Mammary epithelial cell (primary cell): ENCODE results near the gene CEP20.

ENCODE experiments used
- CTCF ChIP-seq, 2 donors: IDR thresholded peaks in 1 of 2; conservative IDR thresholded peaks in 1 of 2; 2 replicates each; pipeline ENCODE4 v1.5.1; 2011 to 2012; ENCODE audit warnings: inconsistent platforms in 2 of 2, low read length in 2 of 2, mild to moderate bottlenecking in 2 of 2, control low read depth in 1 of 2, low read depth in 1 of 2; ENCODE audit not compliant: insufficient read depth in 1 of 2; ENCODE audit errors: extremely low read depth in 1 of 2
- EZH2 ChIP-seq: IDR thresholded peaks from 2 replicates; pipeline ENCODE4 v1.6.1; 2012; ENCODE audit warnings: low read length, inconsistent platforms, borderline replicate concordance

DNA sequence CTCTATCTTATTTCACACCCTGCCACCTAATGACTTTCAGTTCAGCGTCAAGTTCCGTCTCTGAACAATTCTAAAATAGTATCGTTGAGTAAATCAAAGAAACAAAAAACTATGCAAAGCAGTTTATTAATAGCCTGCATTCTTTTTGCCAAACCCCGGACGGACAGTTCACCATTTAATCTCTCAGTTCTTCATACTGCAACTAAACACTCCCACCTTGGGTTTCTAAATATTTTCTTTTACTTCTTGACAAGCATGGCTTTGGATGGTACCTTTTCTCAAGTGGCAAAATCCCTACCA lies 32.7 kb downstream of the CEP20 start:
- TF ChIP-seq CTCF (conservative IDR thresholded peaks at IDR 0.05 in 1 of 2, IDR thresholded peaks at IDR 0.05 in 1 of 2; ENCODE audit: extremely low read depth in 1 of 2, insufficient read depth in 1 of 2, low read depth in 1 of 2, low read length in 2 of 2) = no peak
- TF ChIP-seq EZH2 = no peak
